Adipose tissue (tissue), 3 donors: Measurements from ENCODE around the gene KRTAP1-1. TPM values are rescaled to one million over a fixed set of nuclear protein-coding genes. Genes with fewer than 3 reads are reported as not detected.
"Not testable (repeated sequence)": the region's sequence is repeated elsewhere in the genome, so short reads cannot be mapped to it uniquely, and the experiment has no call there.

Experiments used
- H3K27ac ChIP-seq: one replicate; pipeline ENCODE4 v1.5.1; 2013; ENCODE audit warnings: low read depth, low read length
- WGBS, 3 donors: extraction: QIAGEN DNeasy Blood & Tissue Kit; methylation state at CpG; one replicate each; pipeline ENCODE4 v1.1.7; 2013; 5-methylcytosine and 5-hydroxymethylcytosine counted together
- polyA plus RNA-seq, 3 donors: library from polyadenylated mRNA; stranded (reverse); fragments of 200-250 nt; gene quantifications; one replicate each; pipeline ENCODE4 v1.2.3, GENCODE V29; 2013
- donor health status: healthy with polysubstance abuse.
- donor health status: Bipolar disorder and iron deficiency.
- donor health status: healthy.

Gene KRTAP1-1
- polyA plus RNA-seq, 3 donors = not detected

- WGBS, 3 donors = 54 to 63% (median 56%) methylated on average over 3 of the region's 3 CpGs
- no peak overlapping the region for H3K27ac ChIP-seq
These were observed 22.7 kb downstream of the KRTAP1-1 start for GRCh38 chr17:41018541-41018940.

- no peak overlapping the region for H3K27ac ChIP-seq
- WGBS, 3 donors = 73 to 80% (median 79%) methylated on average over 13 of the region's 13 CpGs
These were observed 24.6 kb downstream of the KRTAP1-1 start for GRCh38 chr17:41016578-41017215.

- 62 to 71% (median 67%) methylated on average over 7 of the region's 7 CpGs for WGBS, 3 donors
- H3K27ac ChIP-seq = no peak overlapping the region
These were observed 25.8 kb downstream of the KRTAP1-1 start for GRCh38 chr17:41015454-41015853.

GRCh38 chr17:41013606-41014005 is 27.6 kb downstream of the KRTAP1-1 start:
- no peak overlapping the region for H3K27ac ChIP-seq
- 23 to 37% (median 33%) methylated on average over 1 of the region's 1 CpG for WGBS, 3 donors

- no peak overlapping the region for H3K27ac ChIP-seq
- WGBS, 3 donors = 82 to 87% (median 84%) methylated on average over 3 of the region's 3 CpGs
These were observed 28.1 kb downstream of the KRTAP1-1 start for GRCh38 chr17:41013181-41013580.

GRCh38 chr17:41012326-41013120 is 28.7 kb downstream of the KRTAP1-1 start:
- 70 to 82% (median 74%) methylated on average over 6 of the region's 6 CpGs for WGBS, 3 donors
- H3K27ac ChIP-seq = no peak overlapping the region

- no peak overlapping the region for H3K27ac ChIP-seq
These were observed 30.8 kb downstream of the KRTAP1-1 start for GRCh38 chr17:41010441-41010840.

DNA sequence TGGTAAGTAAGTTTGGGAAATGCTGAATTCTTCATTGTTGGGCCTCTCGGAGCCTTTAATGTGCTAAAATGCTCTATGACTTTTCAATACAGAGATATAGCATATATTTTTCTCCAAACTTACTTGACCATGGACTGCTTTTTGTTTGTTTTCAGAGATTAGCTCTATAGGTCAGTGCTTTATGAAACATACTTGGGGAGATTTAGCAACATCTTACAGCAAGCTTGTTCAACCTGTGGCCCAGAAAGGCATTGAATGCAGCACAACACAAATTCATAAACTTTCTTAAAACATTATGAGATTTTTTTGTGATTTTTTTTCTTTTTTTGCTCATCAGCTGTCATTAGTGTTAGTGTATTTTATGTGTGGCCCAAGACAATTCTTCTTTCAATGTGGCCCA is 31.3 kb downstream of the KRTAP1-1 start:
- H3K27ac ChIP-seq = no peak overlapping the region
- 84 to 100% (median 92%) methylated on average over 1 of the region's 1 CpG for WGBS, 3 donors

DNA sequence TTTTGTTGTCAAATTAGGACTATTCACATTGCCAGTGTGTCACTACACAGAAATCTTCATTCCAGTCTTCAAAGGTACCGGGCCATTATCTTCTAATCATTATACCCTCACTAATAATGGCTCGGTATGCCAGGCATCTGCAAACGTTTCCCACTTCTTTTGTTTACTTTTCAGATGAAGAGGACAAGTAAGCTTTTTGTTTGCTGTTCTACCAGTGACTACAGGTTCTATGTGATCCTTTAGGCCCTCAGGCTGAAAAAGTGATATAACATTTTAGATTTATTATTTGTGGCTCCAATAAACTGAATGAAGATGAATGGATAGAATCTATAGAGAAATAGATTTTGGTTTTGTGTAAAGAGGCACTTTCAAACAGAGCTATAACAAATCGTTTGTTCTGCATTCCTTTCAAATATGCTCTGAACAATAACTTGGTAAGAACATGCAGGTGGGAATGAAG is 31.9 kb downstream of the KRTAP1-1 start:
- WGBS, 3 donors = 32 to 74% (median 62%) methylated on average over 4 of the region's 4 CpGs

DNA sequence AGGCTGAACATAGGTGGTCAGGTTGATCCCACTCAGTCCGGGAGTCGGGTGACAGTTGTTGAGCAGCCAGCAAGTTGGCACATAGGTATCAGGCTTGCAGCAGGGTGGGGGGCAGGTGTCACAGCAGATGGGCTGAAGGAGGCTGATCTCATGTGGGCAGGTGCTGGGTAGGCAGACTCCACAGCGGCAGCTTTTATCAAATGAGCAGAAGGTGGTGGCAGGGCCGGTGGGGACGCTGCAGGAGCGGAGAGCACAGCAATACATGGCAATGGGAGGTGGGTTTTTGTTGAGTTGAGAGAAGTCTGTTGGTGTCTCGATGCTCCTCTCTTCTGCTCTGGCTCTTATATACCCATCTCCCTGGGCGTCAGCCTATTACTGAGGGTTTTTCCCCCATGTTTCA is 32.4 kb downstream of the KRTAP1-1 start, which contains the start of gene KRTAP3-1:
Gene KRTAP3-1, minus strand, starts transcription at position 318 of the 400 bp plus-strand sequence. Its CDS starts 54 bp downstream, at position 264.
- 63 to 90% (median 90%) methylated on average over 8 of the region's 8 CpGs for WGBS, 3 donors
- no peak within 1 kb of the TSS for H3K27ac ChIP-seq

More for the DNA sequence above, 31.9 kb downstream of the KRTAP1-1 start:
- no peak overlapping the region for H3K27ac ChIP-seq

DNA sequence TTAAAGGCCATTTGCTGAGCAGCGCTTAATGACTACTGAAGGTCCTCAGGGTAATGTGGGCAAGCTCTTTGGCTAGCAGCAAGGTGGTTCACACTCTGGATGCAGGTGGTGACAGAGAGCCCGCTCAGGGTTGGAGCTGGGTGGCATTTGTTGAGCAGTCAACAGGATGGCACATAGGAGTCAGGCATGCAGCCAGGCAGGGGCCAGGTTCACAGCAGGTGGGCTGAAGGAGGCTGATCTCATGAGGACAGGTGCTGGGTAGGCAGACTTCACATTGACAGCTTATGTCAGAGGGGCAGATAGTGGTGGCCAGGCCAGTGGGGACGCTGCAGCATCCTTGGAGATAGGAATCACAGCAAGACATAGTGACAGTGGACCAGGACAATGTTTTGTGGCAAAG is 36.9 kb downstream of the KRTAP1-1 start:
- no peak overlapping the region for H3K27ac ChIP-seq
- WGBS, 3 donors = 76 to 92% (median 81%) methylated on average over 3 of the region's 3 CpGs

DNA sequence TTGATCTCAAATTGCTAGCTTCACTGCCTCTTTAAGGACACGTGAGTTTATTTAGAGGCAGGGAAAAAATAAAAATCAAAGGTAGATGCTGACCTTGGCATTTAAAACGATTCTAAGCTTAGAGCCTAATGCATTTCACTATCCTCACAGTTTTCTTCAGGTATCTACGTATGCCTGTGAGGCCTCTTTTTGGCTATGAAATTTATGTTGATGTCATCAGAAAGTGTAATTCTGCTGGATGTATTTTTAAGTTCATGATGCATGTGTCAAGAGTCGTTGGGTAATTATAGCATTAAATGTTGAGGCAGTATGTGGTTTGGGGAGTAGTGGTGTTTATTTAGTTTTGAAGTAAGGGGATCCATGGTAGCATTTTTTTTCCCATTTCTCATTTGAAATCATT is 37.3 kb downstream of the KRTAP1-1 start:
- WGBS, 3 donors = 49 to 69% (median 60%) methylated on average over 4 of the region's 4 CpGs
- H3K27ac ChIP-seq = no peak overlapping the region

DNA sequence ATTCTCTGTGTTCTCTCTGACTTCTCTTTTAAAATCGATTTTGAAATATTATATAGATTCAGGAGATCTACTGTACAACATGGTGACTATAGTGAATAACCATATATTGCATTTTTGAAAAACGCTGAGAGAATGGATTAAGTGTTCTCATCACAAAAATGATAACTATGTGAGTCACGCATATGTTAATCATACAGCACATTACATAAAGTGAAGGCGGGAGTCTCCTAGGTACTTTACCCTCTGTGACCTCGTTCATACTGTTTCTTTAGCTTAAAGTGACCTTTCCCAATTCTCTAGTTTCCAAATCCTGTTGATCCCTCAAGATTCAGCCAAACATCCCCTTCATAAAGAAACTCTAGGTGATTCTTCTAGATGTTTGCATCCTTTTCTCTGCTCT is 38.4 kb downstream of the KRTAP1-1 start:
- WGBS, 3 donors = 47 to 65% (median 60%) methylated on average over 5 of the region's 5 CpGs
- no peak overlapping the region for H3K27ac ChIP-seq

GRCh38 chr17:41001795-41002194 is 39.5 kb downstream of the KRTAP1-1 start:
- WGBS, 3 donors = 57 to 88% (median 86%) methylated on average over 4 of the region's 4 CpGs
- no peak overlapping the region for H3K27ac ChIP-seq

DNA sequence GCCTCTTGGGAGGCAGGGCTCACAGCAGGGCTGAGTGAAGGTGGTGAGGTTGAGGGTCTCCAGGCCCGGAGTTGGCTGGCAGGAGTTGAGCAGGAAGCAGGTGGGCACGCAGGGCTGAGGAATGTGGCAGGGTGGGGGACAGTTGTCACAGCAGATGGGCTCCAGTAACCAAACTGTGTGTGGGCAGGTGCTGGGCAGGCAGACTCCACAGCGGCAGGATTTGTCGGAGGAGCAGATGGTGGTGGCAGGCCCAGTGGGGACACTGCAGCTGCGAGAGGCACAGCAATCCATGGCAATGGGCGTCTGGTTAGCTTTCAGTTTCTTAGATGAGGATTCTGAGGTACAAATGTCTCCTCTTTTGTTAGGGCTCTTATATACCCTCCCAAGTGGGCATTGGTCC is 41.7 kb downstream of the KRTAP1-1 start, which contains the start of gene KRTAP3-2:
Gene KRTAP3-2, minus strand, starts transcription at position 344 of the 400 bp plus-strand sequence. Its CDS starts 53 bp downstream, at position 291.
- H3K27ac ChIP-seq = not testable (repeated sequence)
- 81 to 89% (median 82%) methylated on average over 6 of the region's 6 CpGs for WGBS, 3 donors

DNA sequence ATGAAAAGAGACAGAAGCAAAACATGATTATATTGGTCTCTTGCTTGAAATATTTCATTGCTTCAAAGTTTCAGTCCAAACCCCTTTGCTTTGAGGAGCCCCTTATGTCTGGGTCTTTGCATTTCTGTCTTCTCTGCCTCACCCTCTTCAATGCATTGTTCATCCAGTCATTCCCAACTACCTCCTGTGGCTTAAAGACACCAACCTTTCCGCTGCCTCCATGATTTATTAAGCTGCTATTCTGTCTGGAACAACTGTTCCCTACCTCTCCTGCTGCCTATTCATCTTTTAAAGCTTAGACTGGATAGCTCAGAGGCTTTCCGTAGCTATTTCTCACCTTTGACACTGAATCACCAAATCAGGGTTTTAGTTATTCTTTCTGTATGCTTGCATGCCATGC is 43.9 kb downstream of the KRTAP1-1 start:
- no peak overlapping the region for H3K27ac ChIP-seq
- 48 to 61% (median 52%) methylated on average over 2 of the region's 2 CpGs for WGBS, 3 donors

DNA sequence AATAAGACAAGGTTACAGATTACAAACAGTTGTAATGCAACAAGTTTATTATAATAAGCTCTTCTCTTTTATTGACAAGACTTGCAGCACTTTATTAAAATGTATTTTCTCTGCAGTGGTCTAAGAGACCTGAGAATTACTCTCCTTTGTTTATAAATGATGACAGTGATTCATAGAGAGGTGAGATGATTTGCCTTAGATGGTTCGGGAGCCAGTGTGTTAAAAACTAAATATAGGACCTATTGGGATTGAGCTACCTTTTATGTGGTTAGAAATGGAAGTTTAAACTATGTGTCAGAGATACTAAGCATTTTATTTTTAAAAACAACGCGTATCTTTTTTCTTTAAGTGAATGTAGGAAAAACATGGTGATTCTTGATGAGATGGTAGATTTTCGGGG is 44.4 kb downstream of the KRTAP1-1 start:
- 75 to 78% (median 78%) methylated on average over 4 of the region's 4 CpGs for WGBS, 3 donors
- no peak overlapping the region for H3K27ac ChIP-seq

- WGBS, 3 donors = 19 to 72% (median 68%) methylated on average over 1 of the region's 1 CpG
These were observed 46.1 kb downstream of the KRTAP1-1 start for GRCh38 chr17:40995116-40995515.

GRCh38 chr17:40993839-40994238 is 47.4 kb downstream of the KRTAP1-1 start, which contains the start of gene KRTAP3-3:
Gene KRTAP3-3, minus strand, starts transcription at chr17:40994164. Its CDS starts 67 bp downstream, at chr17:40994097.
- H3K27ac ChIP-seq = no peak within 1 kb of the TSS
- WGBS, 3 donors = 38 to 54% (median 43%) methylated on average over 4 of the region's 4 CpGs

More at GRCh38 chr17:40995116-40995515, 46.1 kb downstream of the KRTAP1-1 start:
- H3K27ac ChIP-seq = no peak overlapping the region
